Measurements from ENCODE around the gene HOXD12.

HOXD12 gene

DNA sequence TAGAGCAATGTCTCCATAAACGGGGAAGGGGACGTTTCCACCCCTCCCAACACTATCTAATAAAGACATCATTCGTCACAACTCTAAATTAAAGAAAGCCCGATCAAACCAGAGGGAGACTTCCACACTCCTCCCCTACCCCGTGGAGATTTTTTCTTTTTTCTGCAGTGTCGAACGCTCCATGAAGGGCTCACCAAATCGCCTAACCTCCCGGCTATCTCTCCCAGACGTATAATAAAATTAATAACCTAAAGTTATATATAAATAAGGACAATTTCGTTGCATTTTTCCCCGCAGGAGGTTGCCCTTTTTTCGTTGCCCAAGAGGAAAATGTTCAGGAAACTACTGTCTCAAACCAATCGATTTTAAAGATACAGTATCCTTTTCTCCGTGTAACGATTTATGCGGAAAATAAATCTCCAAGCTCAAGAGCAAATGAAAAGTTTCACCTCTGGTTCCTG lies 18.2 kb upstream of the HOXD12 start:
- DNase-seq = no peak

DNA sequence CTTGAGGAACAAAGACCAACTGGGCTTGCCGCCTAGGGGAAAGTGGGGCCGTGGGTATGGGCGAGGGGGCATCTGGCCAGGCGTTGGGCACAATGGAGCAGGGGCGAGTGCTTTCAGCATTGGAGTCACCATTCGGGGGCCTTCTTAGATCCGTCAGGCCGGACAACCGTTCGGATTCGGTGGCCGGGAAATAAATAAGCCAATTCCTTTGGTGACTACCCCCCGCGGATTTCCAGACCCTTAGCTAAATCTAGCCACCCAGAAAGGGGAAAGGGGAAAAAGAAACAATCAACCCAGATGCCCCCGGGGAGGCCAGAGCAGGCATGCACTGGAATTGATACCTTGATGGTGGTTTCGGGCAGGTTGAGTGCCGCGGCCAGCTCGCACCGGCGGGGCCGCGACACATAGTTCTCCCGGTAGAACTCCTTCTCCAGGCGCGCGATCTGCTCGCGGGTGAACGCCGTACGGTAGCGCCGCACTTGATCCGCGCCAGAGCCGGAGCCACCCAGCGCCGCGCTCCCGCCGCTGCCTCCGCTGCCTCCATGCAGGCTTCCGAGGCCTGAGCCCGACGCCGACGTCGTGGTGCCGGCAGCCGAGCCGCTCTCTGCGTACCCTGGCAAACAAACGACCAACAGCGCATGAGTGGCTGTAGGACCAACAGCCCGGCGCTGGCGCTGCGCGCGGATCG lies 17.6 kb upstream of the HOXD12 start:
- DNase-seq = no peak

DNA sequence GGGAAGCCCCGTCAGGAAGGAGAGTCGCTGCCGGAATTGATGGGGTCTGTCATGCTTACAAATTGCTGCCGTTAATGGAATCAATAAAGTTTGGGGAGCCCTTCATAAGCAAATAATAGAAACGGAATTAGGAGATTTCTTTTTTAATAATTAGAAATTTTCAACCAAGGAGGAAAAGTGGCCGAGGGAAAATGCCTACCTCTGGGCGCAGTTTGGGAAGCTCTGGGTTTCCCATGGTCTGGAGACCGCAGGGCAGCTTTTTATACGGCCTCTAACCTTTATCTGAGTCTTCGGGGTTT lies 17.1 kb upstream of the HOXD12 start:
- no peak for DNase-seq

DNA sequence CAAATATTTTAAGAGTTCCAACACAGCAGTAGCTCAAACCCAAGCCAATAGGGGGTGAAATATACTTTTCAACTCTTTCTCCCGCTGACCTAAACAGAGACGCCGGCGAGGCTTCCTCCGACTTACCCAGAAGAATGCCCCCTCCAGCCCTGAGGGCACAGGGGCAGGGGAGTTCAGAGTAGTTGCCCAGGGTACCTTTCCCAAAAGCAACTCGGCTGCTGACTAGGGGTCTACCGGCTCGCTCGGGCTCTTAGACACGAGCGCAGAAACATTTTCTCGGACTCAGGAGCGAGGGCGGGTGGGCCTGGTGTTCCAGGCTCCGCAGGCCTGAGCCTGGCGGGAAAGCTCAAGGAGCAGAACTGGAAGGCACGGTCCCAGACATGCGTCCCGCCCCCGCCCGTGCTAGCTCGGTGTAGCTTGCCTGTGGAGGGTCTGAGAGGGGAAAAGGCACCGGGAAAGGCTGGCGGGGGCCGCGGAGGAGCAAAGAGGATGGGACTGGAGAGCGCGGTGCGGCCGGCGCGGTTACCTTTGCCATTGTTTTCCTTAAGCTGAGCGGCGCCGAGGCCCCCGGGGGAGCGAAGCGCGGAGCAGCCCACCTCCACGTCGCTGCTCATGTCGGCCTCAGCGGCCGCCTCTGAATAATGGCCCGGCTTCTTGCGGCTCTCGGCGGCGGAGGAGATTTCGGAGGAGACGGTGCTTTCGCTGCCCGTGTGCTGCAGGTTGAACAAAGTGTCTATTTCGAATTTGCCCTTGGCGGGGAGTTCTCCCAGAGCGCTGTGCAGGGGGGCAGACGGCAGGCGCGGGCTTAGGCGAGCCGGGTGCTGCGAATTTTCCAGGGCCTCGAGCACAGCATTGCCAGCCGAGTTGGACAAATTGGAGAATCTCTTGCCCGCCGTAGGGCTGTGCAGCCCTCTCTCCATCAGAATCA lies 16.5 kb upstream of the HOXD12 start:
- DNase-seq = no peak

DNA sequence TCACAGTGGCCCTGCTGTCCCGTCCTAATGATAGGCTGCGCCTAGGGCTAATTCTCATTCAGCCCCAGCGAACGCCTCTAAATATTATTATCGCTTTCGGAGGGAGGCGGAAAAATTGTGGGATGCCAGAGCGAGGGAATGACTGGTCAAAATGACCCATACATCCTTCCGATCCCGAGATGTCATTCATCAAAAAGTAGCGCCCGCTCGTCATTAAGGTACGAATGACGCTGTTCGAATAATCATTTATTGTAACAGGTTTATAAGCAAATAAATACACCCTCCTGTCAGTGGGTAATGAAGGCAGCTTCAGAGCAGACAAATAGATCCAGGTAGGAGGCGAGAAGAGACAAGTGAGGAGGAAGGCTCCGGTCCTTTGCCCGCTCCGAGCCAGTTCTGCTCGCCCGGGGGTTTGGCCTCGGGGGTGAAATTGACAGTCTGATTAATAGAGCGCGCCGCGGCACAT lies 15.8 kb upstream of the HOXD12 start, which contains the start of gene EVX2:
EVX2 (minus strand) TSS at position 167 of the 466 bp plus-strand sequence. CDS start 186 bp downstream, outside the sequence.
- no peak for DNase-seq

DNA sequence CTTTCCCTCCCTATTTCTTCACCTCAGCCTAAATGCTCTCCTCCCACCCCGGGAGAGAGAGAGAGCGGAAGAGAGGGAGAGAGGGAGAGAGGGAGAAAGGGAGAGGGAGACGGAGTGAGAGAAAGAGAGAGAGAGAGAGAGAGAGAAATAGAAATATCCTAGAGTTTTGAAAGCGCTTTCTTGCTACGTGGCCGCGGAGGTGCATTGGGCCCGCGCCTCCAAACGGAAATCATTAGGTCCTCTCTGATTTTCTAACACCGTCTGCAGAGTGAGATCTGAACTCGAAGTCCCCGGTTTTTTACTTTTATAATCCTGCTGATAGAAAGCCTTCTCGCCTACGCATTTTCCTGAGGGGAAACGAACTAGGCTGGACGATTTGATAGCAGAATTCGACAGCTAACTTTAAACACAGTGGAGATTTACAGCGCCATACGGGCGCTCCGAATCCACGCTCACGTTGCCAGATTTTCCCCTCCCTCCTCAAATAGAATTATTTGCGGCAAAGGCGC lies 14.9 kb upstream of the HOXD12 start:
- DNase-seq = no peak

DNA sequence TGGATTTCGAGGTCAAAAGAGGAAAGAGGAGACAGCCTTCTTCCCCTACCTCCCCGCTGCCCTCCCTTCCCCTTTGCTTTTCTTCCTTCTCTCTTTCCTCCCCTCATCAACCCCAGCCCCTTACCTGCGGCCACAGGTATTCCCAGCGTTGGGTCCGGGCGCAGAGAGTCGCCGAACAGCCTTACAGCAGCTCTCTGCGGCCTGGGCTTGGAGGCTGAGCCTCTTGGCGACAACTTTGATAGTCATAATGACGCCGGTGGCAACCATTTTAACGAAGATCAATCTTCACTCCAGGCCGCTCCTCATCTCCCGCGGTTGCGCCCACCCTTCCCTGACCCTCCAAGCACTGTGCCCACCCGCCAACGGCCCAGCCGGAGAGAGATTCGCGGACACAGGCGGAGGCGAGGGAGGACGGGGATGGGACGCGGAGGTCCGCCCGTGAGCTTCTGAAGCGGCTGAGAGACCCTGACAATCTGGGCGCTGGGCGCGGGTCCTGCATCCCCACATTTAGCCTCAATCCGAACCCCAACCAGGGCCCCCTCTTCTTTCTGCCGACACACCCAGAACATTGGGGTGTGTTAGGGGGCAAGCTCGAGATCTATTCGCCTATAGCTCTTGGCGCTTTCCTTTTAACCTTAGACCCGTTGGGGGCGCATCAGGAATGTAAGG lies 14.3 kb upstream of the HOXD12 start:
- no peak for DNase-seq

DNA sequence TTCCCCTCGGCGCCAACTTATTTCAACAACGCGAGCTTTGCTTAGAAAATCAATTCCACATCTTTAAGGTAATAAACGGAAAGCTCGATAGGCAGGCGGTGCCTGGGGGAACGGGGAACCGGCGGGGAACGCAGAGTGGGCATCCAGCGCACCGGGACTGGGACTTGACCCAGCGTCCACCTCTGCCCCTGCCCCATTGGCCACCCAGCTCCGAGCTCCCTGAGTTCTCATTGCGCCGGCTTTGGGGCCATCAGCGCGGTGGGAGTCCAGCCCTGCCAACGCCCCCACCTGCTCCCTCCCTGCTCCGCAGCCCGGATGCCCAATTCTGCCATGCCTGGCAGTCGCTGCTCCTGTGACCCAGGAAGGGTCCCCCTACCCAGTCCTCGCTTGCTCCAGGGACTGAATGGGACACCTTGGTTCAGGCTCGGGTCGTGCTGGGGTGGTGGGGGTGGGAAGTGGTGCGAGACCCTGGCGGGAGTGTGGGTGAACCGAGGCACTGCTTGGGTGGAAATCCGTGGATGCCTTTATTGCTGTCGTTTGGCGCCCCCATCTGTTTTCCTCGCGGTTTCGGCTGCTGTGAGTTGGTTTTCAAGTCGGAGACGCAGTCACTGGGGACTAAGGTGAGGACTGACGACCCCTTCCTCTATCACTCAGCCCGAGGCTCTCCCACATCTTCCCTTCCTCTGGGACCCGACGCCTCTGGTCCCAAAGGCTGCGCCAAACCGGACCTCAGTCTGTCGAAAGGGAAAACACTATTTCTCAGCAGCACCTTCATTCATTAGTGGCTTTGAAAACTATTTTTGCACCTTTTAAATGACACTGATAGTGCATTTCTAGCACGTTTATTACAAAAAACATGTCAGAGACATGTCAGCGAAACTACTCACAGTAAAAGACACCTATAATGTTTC lies 13.5 kb upstream of the HOXD12 start:
- DNase-seq = no peak

DNA sequence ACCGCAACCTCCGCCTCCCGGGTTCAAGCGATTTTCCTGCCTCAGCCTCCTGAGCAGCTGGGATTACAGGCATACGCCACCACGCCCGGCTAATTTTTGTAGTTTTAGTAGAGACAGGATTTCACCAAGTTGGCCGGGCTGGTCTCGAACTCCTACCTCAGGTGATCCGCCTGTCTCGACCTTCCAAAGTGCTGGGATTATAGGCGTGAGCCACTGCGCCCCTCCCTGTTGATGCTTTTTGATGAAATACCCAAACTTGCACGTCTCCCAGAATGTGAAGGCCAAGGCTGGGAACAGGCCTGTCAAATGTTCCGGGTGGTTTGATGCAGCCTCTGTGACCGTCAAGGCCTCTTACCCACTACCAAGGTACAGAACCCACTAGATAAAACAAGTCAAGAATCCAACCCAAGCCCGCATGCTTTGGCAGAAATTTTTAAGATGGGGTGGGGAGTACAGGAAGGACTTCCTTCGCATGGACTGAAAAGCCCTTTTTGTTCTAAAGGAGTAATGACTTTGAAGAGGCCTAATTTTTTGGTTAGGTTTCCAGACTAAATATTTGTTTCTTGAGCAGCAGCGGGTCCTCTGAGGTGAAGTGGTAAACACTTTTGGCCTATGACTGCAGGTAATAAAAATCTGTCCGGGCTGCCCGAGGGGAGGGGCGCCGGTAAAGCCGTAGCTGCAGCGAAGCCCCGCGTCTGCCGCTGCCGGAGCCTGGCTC lies 12.1 kb upstream of the HOXD12 start:
- no peak for DNase-seq

DNA sequence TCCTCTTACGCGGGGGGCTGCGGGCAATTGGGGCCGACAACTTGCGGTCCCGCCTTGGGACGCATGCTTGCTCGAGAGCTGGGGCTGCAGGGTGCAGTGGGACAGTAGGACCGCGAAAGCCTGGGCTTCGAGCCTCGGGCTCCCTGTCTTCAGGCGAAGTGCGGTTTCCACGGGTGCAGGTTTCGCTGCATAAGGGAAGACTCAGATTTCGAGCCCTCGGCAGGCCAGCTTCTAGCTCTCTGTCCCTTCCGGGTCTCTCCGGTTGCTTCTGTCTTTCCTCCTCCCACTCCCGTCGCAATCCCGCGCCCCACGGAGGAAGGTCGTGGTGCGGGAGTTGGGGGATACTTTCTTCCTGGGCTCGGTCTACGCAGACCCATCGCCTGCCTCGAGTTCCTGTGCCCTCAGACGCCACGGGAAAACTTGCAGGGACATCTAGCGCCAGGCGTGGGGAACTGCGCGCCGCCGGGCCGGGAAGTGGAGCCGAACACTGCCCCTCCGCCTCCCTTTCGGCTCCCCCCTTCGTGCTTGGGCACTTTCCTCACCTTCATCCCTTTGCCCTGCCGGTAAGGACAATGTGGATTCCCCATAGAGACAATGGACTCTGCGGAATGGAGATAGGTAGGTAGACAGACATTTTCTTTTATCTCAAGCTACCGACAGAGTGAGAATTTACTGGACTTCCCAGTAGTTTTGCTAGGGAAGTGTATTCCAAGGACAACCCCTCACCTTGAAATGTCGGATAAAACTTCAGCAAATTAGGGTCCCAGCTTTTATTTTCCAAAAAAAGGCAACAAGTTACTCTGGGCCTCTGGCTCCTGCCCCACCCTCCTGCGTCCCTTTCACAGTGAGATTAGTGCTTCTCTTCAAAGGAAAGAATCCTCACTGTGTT lies 11.3 kb upstream of the HOXD12 start:
- peak; percentile 37 for DNase-seq

DNA sequence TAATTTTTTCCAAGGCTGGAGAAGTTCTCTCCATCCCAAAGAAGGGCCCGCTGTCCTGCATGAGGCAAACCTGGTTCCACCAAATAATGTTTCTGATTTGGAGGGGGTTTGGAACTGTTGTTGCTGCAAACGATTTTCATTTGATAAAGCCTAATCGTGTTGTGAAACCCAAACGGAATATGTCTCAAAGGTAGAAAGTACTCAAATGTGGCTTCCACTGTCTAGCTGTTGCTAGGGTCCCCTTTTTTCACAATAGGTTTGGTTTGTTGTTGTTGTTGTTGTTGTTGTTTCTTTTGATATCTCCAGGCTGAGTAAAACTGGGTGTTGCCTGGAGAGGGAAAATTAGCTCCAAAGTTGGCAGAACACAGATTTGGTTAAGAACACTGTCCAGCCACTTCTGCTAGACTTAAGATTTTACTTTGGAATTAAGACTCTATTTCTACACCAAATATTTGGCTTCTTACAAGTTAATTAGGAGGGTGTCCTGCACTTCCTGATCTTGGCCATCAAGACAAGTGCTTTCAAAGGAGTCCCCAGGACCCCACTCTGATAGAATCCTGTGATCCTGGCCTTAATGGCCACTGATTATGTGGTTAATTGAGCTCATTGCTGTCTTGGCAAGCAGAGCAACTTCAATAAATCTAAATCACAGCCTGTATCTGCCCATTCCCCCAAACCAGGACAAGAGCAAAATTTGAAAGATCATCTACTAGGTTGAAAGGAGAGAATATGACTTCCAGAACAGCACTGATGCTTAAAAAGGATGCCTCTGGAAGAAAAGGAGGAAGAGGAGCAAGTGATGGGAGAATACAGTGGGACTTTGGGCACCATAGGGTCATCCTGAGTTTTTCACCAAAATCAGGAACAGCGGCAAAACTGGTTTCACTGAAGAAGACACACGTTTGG lies 10.4 kb upstream of the HOXD12 start:
- DNase-seq = no peak

DNA sequence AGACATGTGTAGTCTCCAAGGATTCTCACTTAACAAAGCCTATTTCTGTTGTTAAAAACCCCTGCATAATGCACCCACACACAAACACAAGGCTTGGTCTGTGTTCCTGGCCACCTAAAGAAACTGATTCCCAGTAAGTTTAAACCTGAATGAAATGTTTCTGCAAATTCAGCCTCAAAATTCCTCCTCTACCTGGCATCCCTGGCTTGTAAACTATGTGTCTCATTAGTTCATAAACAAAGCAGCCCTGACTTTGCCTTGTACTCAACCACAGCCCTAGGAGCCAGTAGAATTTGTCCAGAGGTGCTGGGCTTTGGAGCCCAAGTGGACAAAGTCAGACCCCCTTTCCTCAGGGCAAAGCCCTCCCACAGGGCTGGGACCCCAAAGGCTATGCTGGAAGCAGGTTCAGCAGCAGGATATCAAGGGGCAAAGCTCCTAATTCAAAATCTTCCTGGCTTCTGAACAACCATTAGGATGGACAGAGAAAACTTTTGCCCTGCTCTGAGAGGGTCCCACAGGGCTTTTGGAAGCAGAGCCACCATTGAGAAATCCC lies 9.7 kb upstream of the HOXD12 start:
- no peak for DNase-seq

DNA sequence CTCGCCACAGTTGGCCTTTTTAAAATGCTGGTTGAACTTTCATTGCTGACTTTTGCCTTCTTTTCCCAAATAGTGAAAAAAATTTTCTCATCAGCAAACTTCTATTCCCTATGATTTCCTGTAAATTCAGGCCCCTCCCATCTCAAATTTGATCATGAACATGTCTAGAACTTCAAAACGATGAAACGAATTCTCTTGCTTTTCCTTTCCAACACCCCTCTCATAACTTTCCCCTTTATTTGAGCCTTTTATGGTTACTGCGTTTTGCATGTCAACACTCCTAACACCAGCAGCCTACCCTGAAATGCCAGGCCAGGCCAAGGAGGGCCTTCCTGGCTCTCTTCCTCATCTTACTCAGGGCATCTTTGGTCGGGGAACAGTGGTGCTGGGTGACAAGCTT lies 8.7 kb upstream of the HOXD12 start:
- no peak for DNase-seq

DNA sequence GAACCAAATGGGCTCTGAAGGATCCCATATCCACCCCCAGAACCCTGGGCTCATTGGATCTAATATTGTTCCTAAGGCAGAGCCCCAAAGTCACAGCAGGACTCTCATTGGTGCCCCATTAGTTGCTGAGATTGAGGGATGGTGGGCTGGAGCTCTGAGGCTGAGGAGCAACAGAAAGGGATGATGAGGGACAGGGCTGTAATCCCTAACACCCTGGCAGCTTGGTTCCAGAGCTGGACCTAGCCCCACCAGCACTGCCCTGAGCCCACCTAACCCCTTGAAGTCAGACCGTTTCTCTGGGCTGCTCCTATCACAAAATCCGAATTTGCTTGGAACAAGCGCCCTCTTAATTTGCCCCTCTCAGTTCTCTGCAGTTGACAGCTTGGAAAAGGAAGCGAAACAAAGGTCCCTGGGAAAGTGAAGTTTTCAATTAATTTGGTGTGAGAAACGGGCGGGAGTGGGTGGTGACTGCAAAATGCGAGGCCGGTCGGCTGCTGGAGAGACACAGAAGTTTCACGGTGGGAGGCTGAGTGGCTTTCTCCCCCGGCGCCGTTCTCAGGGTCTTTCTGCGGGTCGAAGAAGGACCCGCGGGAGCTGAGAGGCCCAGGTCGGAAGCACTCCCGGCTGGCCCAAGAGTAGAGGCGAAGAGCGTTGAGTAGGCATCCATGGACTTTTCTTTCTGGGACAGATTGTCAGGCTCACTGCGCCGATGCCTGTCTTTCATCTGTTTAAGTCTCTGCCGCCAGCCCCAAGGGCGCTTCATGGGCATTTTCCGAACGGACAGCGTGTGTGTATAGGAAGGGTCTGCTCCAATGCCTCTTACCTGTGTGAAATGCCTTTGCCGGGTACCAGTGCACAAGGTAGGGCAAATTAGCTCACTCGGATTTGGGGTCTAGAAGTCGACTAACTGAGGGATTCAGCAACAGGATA lies 8.0 kb upstream of the HOXD12 start:
- DNase-seq = no peak

DNA sequence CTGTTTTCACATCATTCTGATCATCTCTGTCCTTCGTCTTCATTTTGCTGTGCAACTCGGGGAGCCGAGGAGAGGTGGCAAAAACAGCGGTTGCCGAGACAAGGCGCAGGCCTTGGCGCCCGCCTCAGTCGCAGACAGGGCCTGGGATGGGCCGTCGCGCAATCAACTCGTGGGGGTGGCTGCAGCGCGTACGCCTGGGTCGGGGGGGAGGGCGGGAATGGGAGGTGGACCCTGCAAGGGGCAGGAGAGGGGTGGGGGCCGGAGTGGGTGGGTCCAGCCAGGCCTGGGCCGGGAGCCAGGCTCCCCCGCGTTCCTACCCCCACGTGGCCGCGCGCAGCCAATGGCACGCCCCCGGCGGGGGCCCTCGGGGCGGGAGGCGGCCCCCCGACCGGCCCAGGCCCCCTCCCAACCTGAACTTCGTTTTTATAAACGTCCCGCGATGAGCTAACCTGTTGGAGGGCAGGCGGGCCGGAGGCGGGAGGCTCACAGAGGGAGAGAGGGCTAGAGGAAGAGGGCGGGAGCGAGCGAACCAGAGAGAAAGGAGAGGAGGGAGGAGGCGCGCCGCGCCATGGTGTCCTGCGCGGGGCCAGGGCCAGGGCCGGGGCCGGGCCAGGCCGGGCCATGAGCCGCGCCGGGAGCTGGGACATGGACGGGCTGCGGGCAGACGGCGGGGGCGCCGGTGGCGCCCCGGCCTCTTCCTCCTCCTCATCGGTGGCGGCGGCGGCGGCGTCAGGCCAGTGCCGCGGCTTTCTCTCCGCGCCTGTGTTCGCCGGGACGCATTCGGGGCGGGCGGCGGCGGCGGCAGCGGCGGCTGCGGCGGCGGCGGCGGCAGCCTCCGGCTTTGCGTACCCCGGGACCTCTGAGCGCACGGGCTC lies 7.1 kb upstream of the HOXD12 start, which contains the start of gene HOXD13:
HOXD13 (plus strand) TSS at position 452 of the 875 bp plus-strand sequence; CDS start at position 622, 170 bp downstream.
- DNase-seq = no peak

DNA sequence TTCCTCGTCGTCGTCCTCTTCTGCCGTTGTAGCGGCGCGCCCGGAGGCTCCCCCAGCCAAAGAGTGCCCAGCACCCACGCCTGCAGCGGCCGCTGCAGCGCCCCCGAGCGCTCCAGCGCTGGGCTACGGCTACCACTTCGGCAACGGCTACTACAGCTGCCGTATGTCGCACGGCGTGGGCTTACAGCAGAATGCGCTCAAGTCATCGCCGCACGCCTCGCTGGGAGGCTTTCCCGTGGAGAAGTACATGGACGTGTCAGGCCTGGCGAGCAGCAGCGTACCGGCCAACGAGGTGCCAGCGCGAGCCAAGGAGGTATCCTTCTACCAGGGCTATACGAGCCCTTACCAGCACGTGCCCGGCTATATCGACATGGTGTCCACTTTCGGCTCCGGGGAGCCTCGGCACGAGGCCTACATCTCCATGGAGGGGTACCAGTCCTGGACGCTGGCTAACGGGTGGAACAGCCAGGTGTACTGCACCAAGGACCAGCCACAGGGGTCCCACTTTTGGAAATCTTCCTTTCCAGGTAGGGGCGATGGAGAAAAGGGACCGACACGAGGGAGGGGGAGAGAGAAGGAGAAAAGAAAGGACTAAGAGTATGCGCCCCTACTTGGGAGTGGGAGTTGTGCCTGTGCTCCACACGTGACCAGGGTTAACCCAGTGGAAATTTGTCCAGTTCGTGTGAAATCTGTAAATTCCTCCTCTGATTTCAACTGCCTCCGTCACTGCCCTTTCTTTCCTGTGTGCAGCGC lies 6.3 kb upstream of the HOXD12 start:
- no peak for DNase-seq

Data from inflammatory macrophage treated with lipopolysaccharide for 4 hours (primary cell).